GM19035 (cell line): ENCODE data around the gene IFITM2.
"Not testable (repeated sequence)": the region's sequence is repeated elsewhere in the genome, so short reads cannot be mapped to it uniquely, and the experiment has no call there.

Source experiments
- ATAC-seq: cut with Tn5 transposase; IDR thresholded peaks from one replicate; pipeline ENCODE4 v1.9.1; 2021; ENCODE audit not compliant: unreplicated experiment

IFITM2 gene

DNA sequence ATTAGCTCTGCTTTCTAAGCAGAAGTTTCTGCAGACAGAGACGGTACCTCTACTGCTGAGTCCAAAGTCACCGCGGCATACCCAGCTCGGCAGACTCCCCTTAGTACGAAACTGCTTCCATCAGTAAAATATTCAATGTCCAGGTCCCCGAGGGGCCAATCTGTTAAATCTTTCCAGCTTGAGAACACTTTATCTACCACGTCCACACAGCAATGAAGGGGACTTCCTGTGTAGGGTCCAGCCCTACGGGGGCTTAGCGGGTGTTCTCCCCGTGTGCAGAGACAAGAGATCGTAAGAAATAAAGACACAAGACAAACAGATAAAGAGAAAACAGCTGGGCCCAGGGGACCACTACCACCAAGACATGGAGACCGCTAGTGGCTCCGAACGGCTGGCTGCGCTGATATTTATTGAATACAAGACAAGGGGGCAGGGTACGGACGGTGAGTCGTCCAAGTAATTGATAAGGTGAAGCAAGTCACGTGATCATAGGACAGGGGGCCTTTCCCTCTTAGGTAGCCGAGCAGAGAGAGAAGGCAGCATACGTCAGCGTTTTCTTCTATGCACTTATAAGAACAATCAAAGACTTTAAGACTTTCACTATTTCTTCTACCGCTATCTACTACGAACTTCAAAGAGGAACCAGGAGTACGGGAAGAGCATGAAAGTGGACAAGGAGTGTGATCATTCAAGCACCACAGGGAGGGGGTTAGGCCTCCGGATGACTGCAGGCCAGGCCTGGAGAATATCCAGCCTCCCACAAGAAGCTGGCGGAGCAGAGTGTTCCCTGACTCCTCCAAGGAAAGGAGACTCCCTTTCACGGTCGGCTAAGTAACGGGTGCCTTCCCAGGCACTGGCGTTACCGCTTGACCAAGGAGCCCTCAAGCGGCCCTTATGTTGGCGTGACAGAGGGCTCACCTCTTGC, 17.2 kb downstream of the IFITM2 start:
- not testable (repeated sequence) for ATAC-seq

DNA sequence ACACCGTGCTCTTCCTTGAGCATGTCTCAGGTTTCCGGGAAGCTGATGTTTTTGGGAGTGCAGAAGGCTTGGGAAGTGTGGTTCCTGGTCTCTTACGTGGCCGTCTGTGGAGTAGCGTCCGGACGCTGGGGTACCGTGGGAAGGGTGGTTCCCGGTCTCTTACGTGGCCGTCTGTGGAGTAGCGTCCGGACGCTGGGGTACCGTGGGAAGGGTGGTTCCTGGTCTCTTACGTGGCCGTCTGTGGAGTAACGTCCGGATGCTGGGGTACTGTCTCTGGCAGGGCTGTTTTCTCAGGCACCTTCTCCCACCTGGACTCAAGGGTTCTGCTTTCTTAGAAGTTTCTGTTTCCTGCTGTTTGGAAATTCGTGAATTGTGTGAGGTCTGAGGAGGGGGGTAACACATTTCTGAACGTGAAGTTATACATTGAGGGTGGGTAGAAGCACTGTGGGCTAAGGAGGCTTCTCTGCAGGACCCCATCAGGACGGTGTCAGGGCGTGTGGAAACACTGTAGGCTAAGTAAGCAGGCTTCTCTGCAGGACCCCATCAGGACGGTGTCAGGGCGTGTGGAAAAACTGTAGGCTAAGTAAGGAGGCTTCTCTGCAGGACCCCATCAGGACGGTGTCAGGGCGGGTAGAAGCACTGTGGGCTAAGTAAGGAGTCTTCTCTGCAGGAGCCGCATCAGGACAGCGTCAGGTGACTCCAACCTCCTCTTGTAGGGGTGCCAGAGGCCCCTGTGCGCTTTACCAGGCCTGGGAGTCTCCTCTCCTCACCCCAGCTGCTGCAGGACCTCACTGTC, 18.4 kb downstream of the IFITM2 start:
- ATAC-seq = no peak

DNA sequence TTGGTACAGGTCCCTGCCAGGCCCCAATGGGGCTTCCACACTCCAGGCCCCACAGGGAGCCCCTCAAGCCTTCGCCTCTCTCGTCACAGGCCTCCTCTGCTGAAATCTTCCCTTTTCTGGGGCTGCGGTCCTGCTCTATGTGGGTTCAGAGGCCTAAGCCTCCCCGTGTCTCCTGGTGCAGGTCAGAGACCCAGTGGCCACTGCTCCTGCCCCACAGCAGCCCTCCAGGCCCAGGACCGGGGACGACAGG, 18.9 kb downstream of the IFITM2 start:
- no peak for ATAC-seq

DNA sequence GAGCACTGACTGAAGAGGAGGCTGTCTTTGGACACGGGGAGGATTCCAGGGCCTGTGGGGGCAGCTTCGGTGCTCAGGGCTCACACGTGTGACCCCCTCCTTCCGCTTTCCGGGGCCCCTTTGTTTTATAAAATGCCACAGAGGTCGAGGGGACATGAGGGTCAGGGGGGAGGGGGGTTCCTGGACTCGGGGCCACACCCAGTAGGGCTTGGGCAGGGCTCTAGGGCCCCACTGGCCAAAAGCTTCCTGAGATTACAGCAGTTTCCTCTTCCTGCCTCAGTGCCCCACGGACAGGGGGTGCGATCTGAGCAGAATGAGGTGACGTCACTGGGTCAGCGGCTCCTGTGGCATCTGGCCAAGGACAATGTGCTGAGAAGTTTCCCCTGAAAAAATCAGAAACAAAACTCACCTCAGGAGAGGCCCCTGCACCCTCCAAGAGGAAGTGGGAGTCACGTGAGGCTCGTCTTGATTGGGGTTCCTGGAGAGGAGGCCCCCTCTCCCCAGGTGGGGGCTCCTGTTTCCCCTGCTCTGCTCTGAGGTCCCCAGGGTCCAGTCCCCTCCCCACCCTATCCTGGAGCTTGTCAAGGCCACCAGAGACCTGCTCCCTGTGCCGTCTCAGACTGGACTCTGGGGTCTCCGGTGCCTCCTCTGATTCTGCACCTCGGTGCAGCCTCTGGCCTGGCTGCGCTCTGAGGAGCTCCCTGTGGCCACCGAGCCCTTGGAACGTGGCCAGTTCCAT, 19.4 kb downstream of the IFITM2 start:
- no peak for ATAC-seq

DNA sequence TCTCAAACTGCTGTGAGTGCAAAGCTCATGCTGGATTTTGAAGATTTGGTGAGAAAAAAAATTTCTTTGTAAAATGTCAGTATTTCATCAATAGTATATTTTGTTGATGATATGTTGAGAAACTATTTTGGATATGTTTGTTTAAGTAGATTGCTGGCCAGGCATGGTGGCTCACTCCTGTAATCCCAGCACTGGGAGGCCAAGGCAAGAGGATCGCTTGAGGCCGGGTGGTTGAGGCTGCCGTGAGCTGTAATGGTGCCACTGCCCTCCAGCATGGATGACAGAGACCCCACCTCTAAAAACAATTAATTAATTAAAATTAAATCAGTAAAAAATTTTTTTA, 19.9 kb downstream of the IFITM2 start:
- no peak for ATAC-seq

DNA sequence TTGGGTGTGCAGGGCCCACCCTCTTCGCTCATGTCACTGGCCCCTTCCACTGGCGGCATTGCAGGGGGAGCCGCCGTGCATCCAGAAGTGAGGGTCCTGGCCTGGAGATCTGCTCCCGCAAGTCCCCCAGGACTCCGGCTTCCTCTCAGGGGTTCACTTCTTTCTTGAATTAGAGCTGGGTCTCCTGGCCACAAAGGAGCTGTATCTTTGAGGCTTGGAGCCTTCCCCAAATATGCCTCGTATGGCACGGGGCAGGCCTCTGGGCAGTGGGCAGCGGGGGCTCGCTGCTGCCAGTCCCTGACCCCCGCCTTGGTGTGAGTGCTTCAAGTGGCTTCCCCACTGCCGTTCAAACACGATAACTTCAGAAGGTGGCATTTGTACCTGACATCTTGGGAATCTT, 20.4 kb downstream of the IFITM2 start:
- ATAC-seq = no peak

DNA sequence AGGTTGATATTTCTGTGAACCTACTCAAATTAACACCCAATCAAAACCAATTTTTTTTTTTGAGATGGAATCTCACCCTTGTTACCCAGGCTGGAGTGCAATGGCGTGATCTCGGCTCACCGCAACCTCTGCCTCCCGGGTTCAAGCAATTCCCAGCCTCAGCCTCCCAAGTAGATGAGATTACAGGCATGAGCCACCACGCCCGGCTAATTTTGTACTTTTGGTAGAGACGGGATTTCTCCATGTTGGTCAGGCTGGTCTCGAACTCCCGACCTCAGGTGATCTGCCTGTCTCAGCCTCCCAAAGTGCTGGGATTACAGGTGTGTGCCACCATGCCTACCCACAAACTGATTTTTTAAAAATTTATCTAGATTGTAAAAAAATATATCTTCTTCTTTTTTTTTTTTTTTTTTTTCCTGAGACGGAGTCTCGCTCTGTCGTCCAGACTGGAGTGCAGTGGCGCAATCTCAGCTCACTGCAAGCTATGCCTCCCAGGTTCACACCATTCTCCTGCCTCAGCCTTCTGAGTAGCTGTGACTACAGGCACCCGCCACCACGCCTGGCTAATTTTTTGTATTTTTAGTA, 21.0 kb downstream of the IFITM2 start:
- ATAC-seq = not testable (repeated sequence)

DNA sequence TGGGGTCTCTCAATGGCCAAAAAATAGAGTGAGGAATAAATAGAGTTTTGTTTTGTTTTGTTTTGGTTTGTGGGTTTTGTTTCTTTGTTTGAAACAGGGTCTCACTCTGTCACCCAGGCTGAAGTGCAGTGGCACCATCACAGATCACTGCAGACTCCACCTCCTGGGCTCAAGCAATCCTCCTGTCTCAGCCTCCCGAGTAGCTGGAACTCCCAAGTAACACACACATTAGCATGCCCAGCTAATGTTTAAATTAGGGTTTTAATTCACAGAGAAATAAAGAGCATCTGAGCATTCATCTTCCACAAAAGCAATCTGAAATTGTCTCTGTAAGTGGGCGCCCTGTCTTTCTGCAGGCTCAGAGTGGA, 22.3 kb downstream of the IFITM2 start:
- no peak for ATAC-seq

DNA sequence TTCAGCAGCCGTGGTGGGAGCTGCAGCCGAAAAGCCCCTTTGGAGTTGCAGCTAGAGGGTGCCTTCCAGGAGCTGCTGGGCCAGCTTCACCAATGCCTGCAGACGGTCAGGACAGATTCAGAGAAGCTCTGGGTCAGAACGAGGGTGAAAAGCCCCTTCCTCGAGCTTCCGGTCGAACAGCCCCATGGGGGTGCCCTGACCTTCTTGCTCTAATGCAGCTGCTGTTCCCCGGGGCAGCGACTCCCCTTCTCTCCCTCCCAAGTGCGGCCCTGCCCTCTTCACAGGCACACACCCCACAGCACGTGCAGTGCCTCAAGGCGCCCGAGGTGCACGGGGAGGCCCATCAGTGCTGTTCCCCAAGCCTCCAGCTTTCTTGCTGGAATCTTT, 22.7 kb downstream of the IFITM2 start:
- no peak for ATAC-seq

DNA sequence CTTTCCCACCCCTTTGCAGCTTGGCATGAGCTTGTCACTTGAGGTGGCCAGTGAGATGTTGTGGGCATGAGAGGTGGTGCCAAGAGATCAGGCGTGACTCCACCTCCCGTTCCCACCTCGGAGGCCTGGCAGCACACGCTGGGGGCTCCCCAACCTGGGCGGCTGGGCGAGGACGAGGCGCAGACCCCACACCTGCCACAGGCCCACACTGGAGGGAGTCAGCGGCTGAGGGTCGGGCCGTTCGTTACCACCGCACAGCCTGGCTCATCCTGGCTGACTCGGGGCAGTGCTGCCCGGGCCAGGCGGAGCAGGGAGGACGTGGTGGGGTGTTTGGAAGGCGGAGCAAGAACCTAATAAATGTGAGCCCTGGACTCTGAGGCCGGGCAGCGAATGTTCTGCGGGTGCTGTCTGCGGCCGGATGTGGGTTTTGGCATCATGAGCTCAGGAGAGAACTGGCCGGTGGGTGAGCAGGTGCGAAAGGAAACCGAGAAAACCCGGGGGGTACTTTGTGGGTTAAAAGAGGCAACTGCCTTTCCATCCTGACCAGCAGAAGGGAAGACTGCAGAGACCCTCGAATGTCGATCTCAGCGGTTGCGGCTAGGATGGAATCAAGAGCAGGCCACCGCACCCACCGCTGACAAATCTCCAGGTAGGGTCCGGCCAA, 23.2 kb downstream of the IFITM2 start:
- ATAC-seq = no peak

DNA sequence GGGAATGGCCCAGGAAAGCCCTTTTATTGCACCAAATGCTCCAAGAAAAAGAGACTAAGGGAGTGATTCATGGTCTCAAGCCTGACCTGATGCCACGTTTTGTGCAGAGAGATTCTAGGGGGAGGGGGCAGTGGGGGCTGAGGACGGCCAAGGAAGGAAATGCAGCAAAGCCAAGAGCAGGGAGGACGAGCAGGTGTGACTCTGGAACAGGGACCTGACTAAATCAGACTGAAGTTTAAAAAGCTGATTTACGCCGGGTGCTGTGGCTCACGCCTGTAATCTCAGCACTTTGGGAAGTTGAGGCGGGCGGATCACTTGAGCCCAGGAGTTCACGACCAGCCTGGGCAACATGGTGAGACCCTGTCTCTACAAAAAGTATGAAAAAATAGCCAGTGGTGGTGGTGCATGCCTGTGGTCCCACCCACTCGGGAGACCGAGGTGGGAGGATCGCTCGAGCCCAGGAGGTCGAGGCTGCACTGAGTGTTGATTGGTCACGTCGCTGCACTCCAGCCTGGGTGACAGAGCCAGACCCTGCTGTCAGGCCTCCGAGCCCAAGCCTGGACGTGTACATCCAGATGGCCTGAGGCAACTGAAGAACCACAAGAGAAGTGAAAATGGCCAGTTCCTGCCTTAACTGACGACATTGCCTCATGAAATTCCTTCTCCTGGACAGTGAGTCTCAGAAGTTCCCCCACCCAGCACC, 23.9 kb downstream of the IFITM2 start:
- ATAC-seq = no peak

DNA sequence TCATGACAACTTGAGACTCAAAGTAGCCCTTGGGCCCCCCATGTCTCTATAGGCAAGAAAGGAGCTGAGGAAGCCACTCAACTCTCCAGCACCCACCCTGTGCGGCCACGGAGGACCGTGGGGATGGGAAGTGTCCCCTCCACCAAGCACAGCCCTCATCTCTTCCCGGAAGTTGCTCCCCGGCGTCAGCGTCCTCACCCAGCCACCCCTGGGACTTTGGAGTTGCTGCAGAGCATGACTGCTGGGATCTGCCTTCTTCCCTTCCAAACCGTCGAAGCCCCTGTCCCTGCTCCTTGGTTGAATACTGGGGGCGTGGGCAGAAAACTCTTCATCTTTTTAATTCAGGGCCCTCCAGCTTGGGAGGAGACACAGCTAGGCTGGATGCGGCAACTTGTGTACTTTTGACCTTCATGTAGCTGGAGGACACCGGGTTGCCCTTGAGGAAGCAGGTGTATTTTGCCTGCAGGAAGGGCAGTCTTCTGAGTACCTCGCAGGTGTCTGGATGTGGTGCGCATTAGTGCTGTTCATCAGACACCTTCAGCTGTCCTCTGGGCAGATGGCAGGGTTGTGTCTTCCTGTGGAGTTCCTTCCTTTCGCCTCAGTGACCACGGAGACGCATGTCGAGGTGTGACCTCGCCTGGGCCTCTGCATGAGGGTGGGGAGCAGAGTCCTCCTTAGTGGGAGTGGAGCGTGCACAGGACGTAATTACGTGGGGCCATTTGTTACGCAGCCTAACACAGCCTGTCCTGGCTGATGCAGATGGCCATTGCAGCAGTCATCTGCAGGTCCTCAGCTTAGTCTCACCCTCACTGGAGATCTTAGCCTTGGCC, 25.2 kb downstream of the IFITM2 start:
- ATAC-seq = no peak

DNA sequence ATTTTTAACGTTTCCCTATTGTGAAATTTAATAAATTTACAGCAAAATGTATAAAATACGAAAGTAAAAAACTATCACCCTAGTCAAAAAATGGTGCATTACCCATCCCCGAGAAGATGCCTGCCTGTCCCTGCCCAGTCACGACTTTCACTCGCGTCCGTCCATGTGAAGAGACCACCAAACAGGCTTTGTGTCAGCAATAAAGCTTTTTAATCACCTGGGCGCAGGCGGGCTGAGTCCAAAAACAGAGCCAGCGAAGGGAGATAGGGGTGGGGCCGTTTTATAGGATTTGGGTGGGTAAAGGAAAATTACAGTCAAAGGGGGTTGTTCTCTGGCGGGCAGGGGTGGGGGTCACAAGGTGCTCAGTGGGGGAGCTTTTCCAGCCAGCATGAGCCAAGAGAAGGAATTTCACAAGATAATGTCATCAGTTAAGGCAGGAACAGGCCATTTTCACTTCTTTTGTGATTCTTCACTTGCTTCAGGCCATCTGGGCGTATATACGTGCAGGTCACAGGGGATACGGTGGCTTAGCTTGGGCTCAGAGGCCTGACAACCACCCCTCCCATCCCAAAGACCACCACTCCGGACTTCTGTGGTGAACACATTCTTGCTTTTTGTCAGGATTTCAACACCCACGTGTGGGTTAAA, 26.1 kb downstream of the IFITM2 start:
- not testable (repeated sequence) for ATAC-seq

DNA sequence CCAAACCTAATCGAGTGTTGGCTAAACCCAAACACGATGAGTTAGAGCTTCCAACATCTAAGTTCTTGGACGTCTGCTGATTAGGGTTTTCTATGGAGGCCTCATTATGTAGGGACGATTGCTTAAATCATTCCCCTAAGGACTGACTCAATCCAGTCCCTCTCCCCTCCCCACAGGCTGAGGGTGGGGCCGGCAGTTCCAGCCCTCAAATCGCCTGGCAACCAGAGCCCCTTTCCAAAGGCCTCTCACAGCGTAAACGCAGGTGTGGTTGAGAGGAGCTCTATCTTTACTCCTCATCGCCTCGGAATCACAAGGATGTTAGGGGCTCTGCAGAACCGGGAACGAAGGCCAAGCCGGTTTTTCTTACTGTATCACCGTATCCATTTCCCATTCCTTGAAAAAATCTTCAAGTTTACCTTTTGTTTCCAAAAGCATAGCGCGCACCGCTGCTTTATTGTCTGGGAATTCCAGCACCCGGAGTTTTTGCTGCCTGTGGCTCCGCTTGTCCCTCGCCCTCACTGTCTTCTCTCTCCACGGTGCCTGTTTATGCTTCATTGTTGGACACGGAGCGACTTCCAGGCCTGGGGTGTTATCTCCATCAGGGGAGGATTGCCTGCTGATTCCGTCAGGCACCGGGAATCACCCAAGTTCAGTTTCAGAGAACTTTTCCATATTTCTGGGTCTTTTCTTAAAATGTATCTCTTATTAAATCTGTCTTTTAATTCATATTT, 26.8 kb downstream of the IFITM2 start:
- ATAC-seq = no peak

DNA sequence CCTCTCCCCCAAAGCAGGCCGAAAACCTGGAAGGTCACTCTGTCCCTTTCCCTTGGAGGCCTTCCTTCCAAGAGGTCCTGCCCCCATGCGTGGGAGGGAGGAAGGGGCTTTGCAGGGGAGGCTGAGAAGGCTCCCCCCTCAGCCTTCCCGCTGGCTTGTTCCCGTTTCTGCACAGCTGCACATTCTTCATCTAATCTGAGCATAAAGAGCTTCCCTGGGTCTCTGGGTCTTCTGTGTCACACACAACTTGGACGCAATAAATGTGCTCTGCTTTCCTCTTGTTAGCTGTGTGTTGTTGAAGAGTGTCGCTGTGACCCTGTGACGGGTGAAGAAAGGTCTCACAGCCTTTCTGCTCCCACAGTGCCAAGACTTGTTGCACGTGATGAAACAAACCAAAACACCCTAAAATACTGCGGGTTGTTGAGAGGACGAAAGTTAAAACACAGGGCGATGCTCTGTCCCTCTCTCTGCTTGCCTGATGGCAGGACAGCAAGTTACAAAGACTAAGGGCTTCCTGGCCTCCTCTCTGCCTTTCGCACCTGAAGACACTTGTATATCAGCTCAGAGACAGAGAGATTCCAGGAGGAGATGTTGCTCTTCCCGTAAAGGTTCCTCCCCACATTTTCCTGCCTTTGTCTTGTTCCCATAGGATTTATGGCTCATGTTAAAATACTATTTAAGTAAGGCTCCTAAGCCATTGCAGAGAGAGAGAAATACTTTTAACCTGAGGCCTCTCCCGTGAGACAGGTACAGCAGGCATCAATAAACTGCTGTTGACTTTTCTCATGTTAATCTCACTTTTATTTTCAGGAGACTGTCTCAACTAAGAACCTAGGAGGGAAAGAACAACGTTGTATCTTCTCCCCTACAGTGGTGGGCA, 28.4 kb downstream of the IFITM2 start:
- no peak for ATAC-seq

DNA sequence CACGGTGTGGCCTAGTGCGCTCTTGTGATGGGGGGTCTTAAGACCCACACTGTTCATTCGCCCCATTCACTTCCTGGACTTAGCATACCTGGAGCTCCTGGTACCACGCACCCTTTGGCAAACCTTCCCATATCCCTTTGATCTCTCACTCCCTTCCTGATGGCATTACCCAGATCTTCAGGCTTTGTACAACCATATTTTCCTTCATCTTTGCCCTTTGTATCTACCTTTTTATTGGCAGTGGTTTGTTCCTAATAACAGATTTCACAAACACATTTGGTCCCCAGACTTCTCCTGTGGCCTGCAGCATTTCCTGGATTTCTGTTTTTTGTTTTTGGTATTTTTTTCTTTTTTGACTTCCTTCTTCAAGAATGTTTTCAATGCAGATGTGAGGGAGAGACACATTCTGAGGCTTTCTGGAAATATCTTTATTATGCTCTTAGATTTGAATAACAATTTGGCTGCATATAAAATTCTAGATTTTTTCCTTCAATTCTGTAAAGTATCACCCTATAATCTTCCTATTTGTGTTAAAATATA, 29.1 kb downstream of the IFITM2 start:
- no peak for ATAC-seq

DNA sequence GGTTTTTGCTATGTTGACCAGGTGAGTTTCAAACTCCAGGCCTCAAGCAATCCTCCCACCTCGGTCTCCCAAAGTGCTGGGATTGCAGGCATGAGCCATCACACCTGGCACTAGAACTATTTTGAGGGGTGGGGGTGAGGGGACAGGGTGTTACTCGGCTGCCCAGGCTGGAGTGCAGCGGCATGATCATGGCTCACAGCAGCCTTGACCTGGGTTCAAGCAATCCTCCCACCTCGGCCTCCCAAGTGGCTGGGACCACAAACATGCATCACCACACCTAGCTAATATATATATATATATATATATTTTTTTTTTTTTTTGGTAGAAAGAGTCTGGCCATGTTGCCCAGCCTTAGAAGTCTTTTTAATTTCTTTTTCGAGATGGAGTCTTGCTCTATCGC, 30.1 kb downstream of the IFITM2 start:
- ATAC-seq = no peak
